Kidney (tissue), 14 donors: Measurements from ENCODE around the gene ATG13. TPM values are rescaled to one million over a fixed set of nuclear protein-coding genes. Genes with fewer than 3 reads are reported as not detected.

ENCODE experiments used
- DNase-seq, 5 donors: peaks; one replicate each; pipeline ENCODE4 v3.0.0-alpha.2; 2013 to 2020
- FAIRE-seq: peaks from 2 replicates; lab custom pipeline; 2012; peaks lifted over from hg19 to GRCh38; lab: Jason Lieb, UNC
- H3K27ac ChIP-seq, 2 donors: one replicate each; pipeline ENCODE4 v1.7.0; 2013; ENCODE audit warnings: low read depth in 2 of 2, low read length in 2 of 2, inconsistent platforms in 1 of 2
- H3K27me3 ChIP-seq: one replicate; pipeline ENCODE4 v1.7.1; 2013; ENCODE audit warnings: low read length, inconsistent platforms; ENCODE audit not compliant: control insufficient read depth, insufficient read depth
- H3K36me3 ChIP-seq, 3 donors: one replicate each; pipeline versions ENCODE4 v1.7.0 to v1.7.1; 2013; ENCODE audit warnings: low read length in 3 of 3, control low read depth in 1 of 3, inconsistent platforms in 1 of 3; ENCODE audit not compliant: insufficient read depth in 3 of 3, control insufficient read depth in 2 of 3
- H3K4me1 ChIP-seq, 3 donors: one replicate each; pipeline versions ENCODE4 v1.7.0 to v1.7.1; 2013; ENCODE audit warnings: low read length in 3 of 3, inconsistent platforms in 1 of 3, low read depth in 1 of 3; ENCODE audit not compliant: control insufficient read depth in 2 of 3, insufficient read depth in 2 of 3
- H3K4me3 ChIP-seq, 3 donors: one replicate each; pipeline versions ENCODE4 v1.7.0 to v1.8.1; 2013; ENCODE audit warnings: low read length in 3 of 3, control low read depth in 1 of 3, inconsistent platforms in 1 of 3
- H3K9ac ChIP-seq, 3 donors: one replicate each; pipeline versions ENCODE4 v1.7.0 to v1.7.1; 2013; ENCODE audit warnings: low read length in 3 of 3, control low read depth in 1 of 3, inconsistent platforms in 1 of 3
- H3K9me3 ChIP-seq, 3 donors: one replicate each; pipeline versions ENCODE4 v1.7.0 to v1.7.1; 2013; ENCODE audit warnings: low read length in 3 of 3, control low read depth in 1 of 3, inconsistent platforms in 1 of 3; ENCODE audit not compliant: control insufficient read depth in 2 of 3, insufficient read depth in 1 of 3
- intact Hi-C: fragments of 100-400 bp; cut with DNase I; formaldehyde crosslinking; loops from one replicate; pipeline ENCODE4 v1.11.1; 2022
- polyA plus RNA-seq: library from polyadenylated mRNA; stranded (reverse); fragments of 350-450 nt; fragmentation: Illumina TruSeq; extraction: RNeasy Lipid Tissue Mini Kit (QIAGEN cat#74804); gene quantifications from one replicate; pipeline ENCODE4 v1.2.3, GENCODE V29; 2014; ENCODE audit warnings: low read depth, low replicate concordance; ENCODE audit not compliant: insufficient read depth
- total RNA-seq: library from RNA; stranded (reverse); fragmentation: NEBNext Ultra II Directional; extraction: Animal tissue kit (Norgen Biotek cat#: 25700); gene quantifications from one replicate; pipeline ENCODE4 v1.2.1, GENCODE V29; 2021
- TF ChIP-seq, protein P1 (sequence below): IDR thresholded peaks from 3 replicates; pipeline ENCODE4 v1.5.1; 2012; ENCODE audit warnings: mild to moderate bottlenecking, moderate library complexity, borderline replicate concordance; ENCODE audit not compliant: insufficient read depth; ENCODE audit errors: extremely low read depth
- donor health status: control.
- donor health status: control.
- donor health status: control.
- donor health status: control.
- donor health status: control.
- donor health status: DM: yes; HTN: yes; CAD: no.
- donor health status: Normal renal cell carcinoma (clear cell type).

Gene ATG13
- total and polyA plus RNA-seq, 2 donors from 2014 or later = 40.1 to 73.5 TPM

DNA sequence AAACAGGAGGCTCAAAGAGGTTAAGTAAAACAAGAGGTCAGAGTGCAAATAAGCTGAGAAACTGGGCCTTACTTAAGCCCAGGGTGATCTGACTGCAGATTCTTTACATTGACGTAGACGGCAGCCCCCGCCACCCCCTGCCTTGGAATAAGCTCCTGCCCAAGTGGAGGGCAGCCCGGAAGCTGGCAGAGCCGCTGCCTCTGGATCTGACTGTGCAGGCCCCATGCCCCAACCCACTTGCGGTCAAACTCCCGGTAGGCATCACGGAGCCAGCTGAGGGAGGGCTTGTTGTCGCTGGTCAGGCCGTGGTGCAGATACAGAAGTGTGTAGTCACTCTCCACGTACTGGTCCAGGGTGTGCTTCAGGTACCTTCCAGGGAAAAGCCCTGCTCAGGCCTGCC is 64.5 kb downstream of the ATG13 start:
- no peak overlapping the region for H3K4me3 ChIP-seq
- intact Hi-C loops = no loop called here
- peaks cover 0 to 28% (median 16%) of the 10 kb centered on the region in 3 donors for H3K36me3 ChIP-seq
- TF ChIP-seq, protein P1, sequence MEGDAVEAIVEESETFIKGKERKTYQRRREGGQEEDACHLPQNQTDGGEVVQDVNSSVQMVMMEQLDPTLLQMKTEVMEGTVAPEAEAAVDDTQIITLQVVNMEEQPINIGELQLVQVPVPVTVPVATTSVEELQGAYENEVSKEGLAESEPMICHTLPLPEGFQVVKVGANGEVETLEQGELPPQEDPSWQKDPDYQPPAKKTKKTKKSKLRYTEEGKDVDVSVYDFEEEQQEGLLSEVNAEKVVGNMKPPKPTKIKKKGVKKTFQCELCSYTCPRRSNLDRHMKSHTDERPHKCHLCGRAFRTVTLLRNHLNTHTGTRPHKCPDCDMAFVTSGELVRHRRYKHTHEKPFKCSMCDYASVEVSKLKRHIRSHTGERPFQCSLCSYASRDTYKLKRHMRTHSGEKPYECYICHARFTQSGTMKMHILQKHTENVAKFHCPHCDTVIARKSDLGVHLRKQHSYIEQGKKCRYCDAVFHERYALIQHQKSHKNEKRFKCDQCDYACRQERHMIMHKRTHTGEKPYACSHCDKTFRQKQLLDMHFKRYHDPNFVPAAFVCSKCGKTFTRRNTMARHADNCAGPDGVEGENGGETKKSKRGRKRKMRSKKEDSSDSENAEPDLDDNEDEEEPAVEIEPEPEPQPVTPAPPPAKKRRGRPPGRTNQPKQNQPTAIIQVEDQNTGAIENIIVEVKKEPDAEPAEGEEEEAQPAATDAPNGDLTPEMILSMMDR = no peak
- H3K27me3 ChIP-seq = no peaks in the 10 kb centered on the region
- H3K27ac ChIP-seq = no peak overlapping the region
- peaks cover 0 to 4% (median 0%) of the 10 kb centered on the region in 3 donors for H3K4me1 ChIP-seq
- DNase-seq (peak in 1 of 5 donors; percentile 49), FAIRE-seq (no peak)
- H3K9me3 ChIP-seq = no peaks in the 10 kb centered on the region
- H3K9ac ChIP-seq = no peak overlapping the region

DNA sequence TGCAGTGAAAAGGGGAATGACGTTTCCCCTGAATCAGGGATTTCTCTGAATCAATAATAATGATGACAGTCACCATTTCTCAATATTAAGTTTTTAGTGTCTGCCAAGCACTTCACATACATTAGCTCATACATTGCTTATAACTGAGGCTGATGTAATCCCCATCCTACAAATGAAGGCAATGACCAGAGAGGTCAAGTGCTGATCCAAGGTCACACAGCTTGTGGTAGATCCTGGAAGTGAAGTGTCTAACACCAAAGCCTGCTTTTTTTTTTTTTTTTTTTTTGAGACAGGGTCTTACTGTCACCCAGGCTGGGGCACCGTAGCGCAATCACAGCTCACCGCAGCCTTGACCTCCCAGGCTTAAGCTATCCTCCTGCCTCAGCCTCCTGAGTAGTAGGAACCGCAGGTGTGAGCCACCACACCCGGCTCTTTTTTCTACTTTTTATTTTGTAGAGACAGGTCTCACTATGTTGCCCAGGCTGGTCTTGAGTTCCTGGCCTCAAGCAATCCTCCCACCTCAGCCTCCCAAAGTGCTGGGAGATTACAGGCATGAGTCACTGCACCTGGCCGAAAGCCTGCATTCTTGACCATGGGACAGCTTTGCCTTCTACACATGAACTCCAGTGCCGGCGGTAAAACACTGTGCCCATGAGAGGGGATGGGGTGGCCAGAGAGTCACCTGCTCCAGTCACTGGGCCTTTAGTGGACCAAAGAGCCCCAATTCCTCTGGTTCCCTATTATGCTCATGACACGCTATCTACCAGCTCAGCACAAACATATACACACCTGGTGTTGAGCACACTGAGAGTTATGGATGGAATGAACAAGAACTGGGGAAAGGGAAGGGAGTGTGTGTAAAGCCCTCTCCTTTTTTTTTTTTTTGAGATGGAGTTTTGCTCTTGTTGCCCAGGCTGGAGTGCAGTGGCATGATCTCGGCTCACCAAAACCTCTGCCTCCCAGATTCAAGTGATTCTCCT is 65.7 kb downstream of the ATG13 start:
- intact Hi-C loops = no loop called here
- H3K27ac ChIP-seq = no peak overlapping the region
- FAIRE-seq = no peak
- peaks cover 0 to 5% (median 0%) of the 10 kb centered on the region in 3 donors for H3K4me1 ChIP-seq
- no peak overlapping the region for H3K4me3 ChIP-seq
- H3K36me3 ChIP-seq = peaks cover 4 to 34% (median 21%) of the 10 kb centered on the region in 3 donors
- H3K27me3 ChIP-seq = no peaks in the 10 kb centered on the region
- H3K9me3 ChIP-seq = no peaks in the 10 kb centered on the region
- no peak overlapping the region for H3K9ac ChIP-seq
- TF ChIP-seq, protein P1 = no peak
- peak in 1 of 5 donors; percentile 40 for DNase-seq

DNA sequence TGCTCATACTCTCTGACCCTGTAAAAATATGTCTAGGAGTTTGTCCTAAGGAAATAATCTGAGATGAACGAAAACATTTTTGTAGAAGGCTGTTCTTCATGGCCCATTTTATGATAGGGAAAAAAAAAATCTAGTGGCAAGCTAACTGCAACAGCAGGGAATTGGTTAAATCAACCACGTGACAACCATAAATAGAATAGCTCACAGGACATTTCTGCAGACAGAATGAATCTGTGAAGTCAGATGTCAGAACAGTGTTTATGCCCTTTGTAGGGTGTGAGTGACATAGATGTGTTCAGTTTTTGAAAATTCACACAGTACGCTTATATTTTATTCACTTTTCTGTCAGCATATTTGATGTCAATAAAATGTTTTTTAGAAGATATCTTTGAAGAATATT is 67.0 kb downstream of the ATG13 start:
- Histone ChIP-seq H3K9ac (no peak overlapping the region), H3K27me3 (no peaks in the 10 kb centered on the region), H3K36me3 (peaks cover 6 to 23% (median 17%) of the 10 kb centered on the region in 3 donors), H3K4me3 (no peak overlapping the region), H3K27ac (peak overlapping the region in 1 of 2 donors; percentile 6), H3K9me3 (no peaks in the 10 kb centered on the region), H3K4me1 (peaks cover 0 to 5% (median 0%) of the 10 kb centered on the region in 3 donors)
- no peak for DNase-seq
- FAIRE-seq = no peak
- intact Hi-C loops = no loop called here
- TF ChIP-seq, protein P1 = no peak
